Upper lobe of left lung (tissue), 6 donors: ENCODE data around the gene MESP2. TPM values are rescaled to one million over a fixed set of nuclear protein-coding genes. Genes with fewer than 3 reads are reported as not detected.
A peak's percentile ranks its signal among the peaks of the same experiment; 100 is the strongest.

Experiments used
- ATAC-seq, 2 donors: fragments of 200-7000 bp; cut with Tn5 transposase; one replicate each; pipeline ENCODE4 v1.9.1; 2022; ENCODE audit warnings: mild to moderate bottlenecking in 2 of 2, moderate library complexity in 2 of 2; ENCODE audit not compliant: low FRiP score in 2 of 2
- DNase-seq, 2 donors: peaks; one replicate each; pipeline ENCODE4 v3.0.0-alpha.2; 2019 to 2020
- H3K27ac ChIP-seq, 4 donors: fragments of 200-600 bp; sonication (generic); one replicate each; pipeline ENCODE4 v1.5.1; 2016 to 2019
- H3K27me3 ChIP-seq, 4 donors: fragments of 200-600 bp; sonication (generic); one replicate each; pipeline ENCODE4 v1.5.1; 2017 to 2019
- H3K36me3 ChIP-seq, 4 donors: fragments of 200-600 bp; sonication (generic); one replicate each; pipeline ENCODE4 v1.5.1; 2016 to 2019
- H3K4me1 ChIP-seq, 4 donors: fragments of 200-600 bp; sonication (generic); one replicate each; pipeline ENCODE4 v1.5.1; 2018 to 2019
- H3K4me3 ChIP-seq, 4 donors: fragments of 200-600 bp; sonication (generic); one replicate each; pipeline ENCODE4 v1.5.1; 2017 to 2019; ENCODE audit warnings: mild to moderate bottlenecking in 2 of 4, moderate library complexity in 1 of 4
- H3K9me3 ChIP-seq, 4 donors: fragments of 200-600 bp; sonication (generic); one replicate each; pipeline ENCODE4 v1.5.1; 2018 to 2019
- EP300 ChIP-seq, 4 donors: sonication (generic); formaldehyde crosslinking; IDR thresholded peaks; one replicate each; pipeline ENCODE4 v1.5.1; 2017; ENCODE audit warnings: antibody characterized with exemption in 4 of 4, control low read depth in 2 of 4
- POLR2A ChIP-seq, 4 donors: fragments of 450-650 bp; IDR thresholded peaks; one replicate each; pipeline ENCODE4 v1.5.1; 2016 to 2017; ENCODE audit warnings: antibody characterized with exemption in 4 of 4, mild to moderate bottlenecking in 2 of 4
- POLR2AphosphoS5 ChIP-seq, 2 donors: sonication (generic); formaldehyde crosslinking; IDR thresholded peaks; one replicate each; pipeline ENCODE4 v1.5.1; 2017; ENCODE audit warnings: antibody characterized with exemption in 2 of 2
- WGBS, 2 donors: methylation state at CpG; one replicate each; pipeline ENCODE4 v1.1.5; 2017 to 2018; 5-methylcytosine and 5-hydroxymethylcytosine counted together
- total RNA-seq, 6 donors: library from RNA; depleted of rRNA in 4 of 6; stranded (reverse); fragments of >200 nt in 4 of 6; gene quantifications; one replicate each; pipeline versions ENCODE4 v1.1.0 to v1.2.1, GENCODE V29; 2016 to 2021
- TF ChIP-seq, protein P1 (sequence below), 6 experiments: fragments of 450-650 bp in 4 of 6; fragments of 200-600 bp in 2 of 6; sonication (generic) in 2 of 6; IDR thresholded peaks; one replicate each; pipeline ENCODE4 v1.5.1; 2016 to 2019; ENCODE audit warnings: antibody characterized with exemption in 6 of 6
- donor health status: DM: no; HTN: no; CAD: no; lungs with moderate emphysema.
- donor health status: DM: no; HTN: yes; CAD: no; lungs with severe emphysema.

MESP2 gene
- total RNA-seq, 6 donors from 2014 or later, result 0.26 TPM; not detected in 5

DNA sequence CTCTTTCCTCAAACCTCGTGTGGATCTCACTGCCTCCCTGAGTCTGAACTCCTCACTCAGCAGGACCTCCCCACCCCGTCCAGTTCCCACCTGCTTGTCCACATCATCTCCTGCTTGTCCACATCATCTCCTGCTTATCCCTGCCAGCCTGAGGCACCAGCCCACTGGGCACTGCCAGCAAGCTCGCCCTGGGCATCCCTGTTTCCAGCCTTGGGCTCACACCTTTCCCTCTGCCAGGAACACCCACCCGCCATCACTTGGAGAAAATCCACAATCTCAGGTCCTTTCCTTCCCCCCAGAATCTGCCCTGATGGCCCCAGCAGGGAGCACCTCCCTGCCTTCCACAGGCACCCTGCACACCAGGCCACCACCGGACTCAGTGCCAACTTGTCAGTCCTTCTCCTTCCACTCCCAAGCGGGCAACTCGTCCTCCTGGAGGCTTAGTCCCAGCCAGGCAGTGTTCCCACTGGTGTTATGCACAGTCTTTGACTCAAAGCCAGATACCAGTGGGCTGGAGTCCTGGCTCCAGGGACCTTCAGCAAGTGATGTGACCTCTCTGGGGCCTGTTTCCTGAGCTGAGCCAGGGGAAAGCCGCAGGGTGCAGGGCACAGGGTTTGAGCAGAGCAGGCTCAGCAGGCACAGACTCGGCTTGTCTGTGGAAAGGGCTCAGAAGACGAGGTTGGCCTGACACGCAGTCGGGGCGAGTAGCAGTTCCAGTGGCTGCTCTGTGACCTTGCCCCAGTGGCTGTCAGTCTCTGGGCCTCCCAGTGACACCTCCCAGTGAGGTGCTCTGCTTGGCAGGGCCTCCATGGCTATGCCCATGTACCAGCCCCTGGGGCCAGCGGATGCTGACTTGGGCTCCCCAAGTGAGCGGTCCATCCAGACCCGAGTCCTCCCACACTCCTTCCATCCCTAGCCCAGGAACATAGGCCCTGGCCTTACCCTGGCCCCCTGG lies 9.5 kb upstream of the MESP2 start:
- 80 to 92% methylated on average over 5 to 16 of the region's 16 CpGs for WGBS, 2 donors
- no peak overlapping the region for H3K27ac ChIP-seq
- no peak for DNase-seq

GRCh38 chr15:89767411-89767915 lies 8.7 kb upstream of the MESP2 start:
- peak; percentile 2 to 16 for ATAC-seq
- Histone ChIP-seq H3K9me3 (no peaks in the 10 kb centered on the region), H3K4me1 (peaks cover 0 to 8% (median 0%) of the 10 kb centered on the region in 4 donors), H3K27me3 (no peaks in the 10 kb centered on the region), H3K36me3 (no peaks in the 10 kb centered on the region), H3K4me3 (no peak overlapping the region), H3K27ac (peak overlapping the region in 1 of 4 donors; percentile 7)
- WGBS, 2 donors, result 60 to 71% methylated on average over 3 to 8 of the region's 8 CpGs
- TF ChIP-seq POLR2AphosphoS5 (IDR thresholded peaks at IDR 0.05), result no peak
- TF ChIP-seq, protein P1, sequence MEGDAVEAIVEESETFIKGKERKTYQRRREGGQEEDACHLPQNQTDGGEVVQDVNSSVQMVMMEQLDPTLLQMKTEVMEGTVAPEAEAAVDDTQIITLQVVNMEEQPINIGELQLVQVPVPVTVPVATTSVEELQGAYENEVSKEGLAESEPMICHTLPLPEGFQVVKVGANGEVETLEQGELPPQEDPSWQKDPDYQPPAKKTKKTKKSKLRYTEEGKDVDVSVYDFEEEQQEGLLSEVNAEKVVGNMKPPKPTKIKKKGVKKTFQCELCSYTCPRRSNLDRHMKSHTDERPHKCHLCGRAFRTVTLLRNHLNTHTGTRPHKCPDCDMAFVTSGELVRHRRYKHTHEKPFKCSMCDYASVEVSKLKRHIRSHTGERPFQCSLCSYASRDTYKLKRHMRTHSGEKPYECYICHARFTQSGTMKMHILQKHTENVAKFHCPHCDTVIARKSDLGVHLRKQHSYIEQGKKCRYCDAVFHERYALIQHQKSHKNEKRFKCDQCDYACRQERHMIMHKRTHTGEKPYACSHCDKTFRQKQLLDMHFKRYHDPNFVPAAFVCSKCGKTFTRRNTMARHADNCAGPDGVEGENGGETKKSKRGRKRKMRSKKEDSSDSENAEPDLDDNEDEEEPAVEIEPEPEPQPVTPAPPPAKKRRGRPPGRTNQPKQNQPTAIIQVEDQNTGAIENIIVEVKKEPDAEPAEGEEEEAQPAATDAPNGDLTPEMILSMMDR (IDR thresholded peaks at IDR 0.05), result no peak
- TF ChIP-seq POLR2A (IDR thresholded peaks at IDR 0.05), result no peak
- TF ChIP-seq EP300 (IDR thresholded peaks at IDR 0.05), result no peak
- no peak for DNase-seq

More for the DNA sequence above, 9.5 kb upstream of the MESP2 start:
- peak in 1 of 2 donors; percentile 44 for ATAC-seq
- TF ChIP-seq POLR2AphosphoS5 (IDR thresholded peaks at IDR 0.05), result no peak
- TF ChIP-seq, protein P1 (IDR thresholded peaks at IDR 0.05), result no peak
- Histone ChIP-seq H3K36me3 (no peaks in the 10 kb centered on the region), H3K9me3 (no peaks in the 10 kb centered on the region), H3K4me1 (peaks cover 0 to 9% (median 3%) of the 10 kb centered on the region in 4 donors), H3K4me3 (no peak overlapping the region), H3K27me3 (no peaks in the 10 kb centered on the region)

DNA sequence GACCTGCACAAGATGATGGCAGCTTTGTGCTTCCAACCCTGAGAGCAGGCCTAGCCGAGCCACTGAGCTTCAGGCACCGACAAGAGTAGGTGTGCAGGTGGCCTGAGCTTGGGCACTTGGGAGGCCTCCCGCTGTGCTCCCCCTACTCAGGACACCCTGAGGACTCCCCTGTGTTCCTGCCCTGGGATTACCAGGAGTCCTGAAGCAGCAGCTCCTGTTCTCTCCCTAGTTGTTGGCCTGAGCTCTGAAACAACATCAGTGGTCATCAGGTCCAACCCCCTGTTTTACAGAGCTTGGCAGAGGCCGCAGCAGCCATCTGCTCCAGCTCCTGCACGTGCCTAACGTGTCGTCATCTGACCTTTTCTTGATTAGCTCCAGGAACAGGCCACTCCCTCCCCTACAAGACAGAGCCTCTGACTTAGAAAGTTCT lies 8.0 kb upstream of the MESP2 start:
- ATAC-seq, result peak; percentile 9 to 20
- Histone ChIP-seq H3K36me3 (no peaks in the 10 kb centered on the region), H3K9me3 (no peaks in the 10 kb centered on the region), H3K27me3 (no peaks in the 10 kb centered on the region), H3K4me3 (no peak overlapping the region), H3K4me1 (peaks cover 0 to 8% (median 0%) of the 10 kb centered on the region in 4 donors), H3K27ac (peak overlapping the region in 1 of 4 donors; percentile 7)
- 70 to 78% methylated on average over 4 to 6 of the region's 7 CpGs for WGBS, 2 donors
- DNase-seq, result no peak
- no peak for TF ChIP-seq POLR2A (IDR thresholded peaks at IDR 0.05)
- TF ChIP-seq EP300 (IDR thresholded peaks at IDR 0.05), result no peak
- TF ChIP-seq POLR2AphosphoS5 (IDR thresholded peaks at IDR 0.05), result no peak
- TF ChIP-seq, protein P1 (IDR thresholded peaks at IDR 0.05), result no peak

- TF ChIP-seq, protein P1 (IDR thresholded peaks at IDR 0.05), result no peak
- TF ChIP-seq POLR2A (IDR thresholded peaks at IDR 0.05) (no peak), EP300 (IDR thresholded peaks at IDR 0.05) (no peak), POLR2AphosphoS5 (IDR thresholded peaks at IDR 0.05) (no peak)
- no peaks in the 10 kb centered on the region for H3K9me3 ChIP-seq
- WGBS, 2 donors, result 73 to 76% methylated on average over 3 of the region's 3 CpGs
- H3K4me1 ChIP-seq, result peaks cover 0 to 8% (median 0%) of the 10 kb centered on the region in 4 donors
- ATAC-seq, result no peak
- H3K4me3 ChIP-seq, result no peak overlapping the region
- H3K36me3 ChIP-seq, result no peaks in the 10 kb centered on the region
- DNase-seq, result no peak
- no peak overlapping the region for H3K27ac ChIP-seq
- H3K27me3 ChIP-seq, result no peaks in the 10 kb centered on the region
Observed at GRCh38 chr15:89769366-89769765, 6.8 kb upstream of the MESP2 start.
